Measurements from ENCODE around the gene GNAO1. TPM values are rescaled to one million over a fixed set of nuclear protein-coding genes. Genes with fewer than 3 reads are reported as not detected.

Gene GNAO1
- total and polyA plus RNA-seq, 9 of the 15 experiments (the other 6 are each of a cell fraction or from before 2014, with no cell fraction given), result 0.07 to 0.42 (median 0.08) TPM; not detected in 5

GRCh38 chr16:56312028-56312300 lies 120.7 kb downstream of the GNAO1 start (continued):
- TF ChIP-seq, protein P1, sequence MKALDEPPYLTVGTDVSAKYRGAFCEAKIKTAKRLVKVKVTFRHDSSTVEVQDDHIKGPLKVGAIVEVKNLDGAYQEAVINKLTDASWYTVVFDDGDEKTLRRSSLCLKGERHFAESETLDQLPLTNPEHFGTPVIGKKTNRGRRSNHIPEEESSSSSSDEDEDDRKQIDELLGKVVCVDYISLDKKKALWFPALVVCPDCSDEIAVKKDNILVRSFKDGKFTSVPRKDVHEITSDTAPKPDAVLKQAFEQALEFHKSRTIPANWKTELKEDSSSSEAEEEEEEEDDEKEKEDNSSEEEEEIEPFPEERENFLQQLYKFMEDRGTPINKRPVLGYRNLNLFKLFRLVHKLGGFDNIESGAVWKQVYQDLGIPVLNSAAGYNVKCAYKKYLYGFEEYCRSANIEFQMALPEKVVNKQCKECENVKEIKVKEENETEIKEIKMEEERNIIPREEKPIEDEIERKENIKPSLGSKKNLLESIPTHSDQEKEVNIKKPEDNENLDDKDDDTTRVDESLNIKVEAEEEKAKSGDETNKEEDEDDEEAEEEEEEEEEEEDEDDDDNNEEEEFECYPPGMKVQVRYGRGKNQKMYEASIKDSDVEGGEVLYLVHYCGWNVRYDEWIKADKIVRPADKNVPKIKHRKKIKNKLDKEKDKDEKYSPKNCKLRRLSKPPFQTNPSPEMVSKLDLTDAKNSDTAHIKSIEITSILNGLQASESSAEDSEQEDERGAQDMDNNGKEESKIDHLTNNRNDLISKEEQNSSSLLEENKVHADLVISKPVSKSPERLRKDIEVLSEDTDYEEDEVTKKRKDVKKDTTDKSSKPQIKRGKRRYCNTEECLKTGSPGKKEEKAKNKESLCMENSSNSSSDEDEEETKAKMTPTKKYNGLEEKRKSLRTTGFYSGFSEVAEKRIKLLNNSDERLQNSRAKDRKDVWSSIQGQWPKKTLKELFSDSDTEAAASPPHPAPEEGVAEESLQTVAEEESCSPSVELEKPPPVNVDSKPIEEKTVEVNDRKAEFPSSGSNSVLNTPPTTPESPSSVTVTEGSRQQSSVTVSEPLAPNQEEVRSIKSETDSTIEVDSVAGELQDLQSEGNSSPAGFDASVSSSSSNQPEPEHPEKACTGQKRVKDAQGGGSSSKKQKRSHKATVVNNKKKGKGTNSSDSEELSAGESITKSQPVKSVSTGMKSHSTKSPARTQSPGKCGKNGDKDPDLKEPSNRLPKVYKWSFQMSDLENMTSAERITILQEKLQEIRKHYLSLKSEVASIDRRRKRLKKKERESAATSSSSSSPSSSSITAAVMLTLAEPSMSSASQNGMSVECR (CRISPR knock-in tag; IDR thresholded peaks at IDR 0.05), result no peak
- TF ChIP-seq ZNF174 (CRISPR knock-in tag; IDR thresholded peaks at IDR 0.05), result no peak
- TF ChIP-seq, protein P2, sequence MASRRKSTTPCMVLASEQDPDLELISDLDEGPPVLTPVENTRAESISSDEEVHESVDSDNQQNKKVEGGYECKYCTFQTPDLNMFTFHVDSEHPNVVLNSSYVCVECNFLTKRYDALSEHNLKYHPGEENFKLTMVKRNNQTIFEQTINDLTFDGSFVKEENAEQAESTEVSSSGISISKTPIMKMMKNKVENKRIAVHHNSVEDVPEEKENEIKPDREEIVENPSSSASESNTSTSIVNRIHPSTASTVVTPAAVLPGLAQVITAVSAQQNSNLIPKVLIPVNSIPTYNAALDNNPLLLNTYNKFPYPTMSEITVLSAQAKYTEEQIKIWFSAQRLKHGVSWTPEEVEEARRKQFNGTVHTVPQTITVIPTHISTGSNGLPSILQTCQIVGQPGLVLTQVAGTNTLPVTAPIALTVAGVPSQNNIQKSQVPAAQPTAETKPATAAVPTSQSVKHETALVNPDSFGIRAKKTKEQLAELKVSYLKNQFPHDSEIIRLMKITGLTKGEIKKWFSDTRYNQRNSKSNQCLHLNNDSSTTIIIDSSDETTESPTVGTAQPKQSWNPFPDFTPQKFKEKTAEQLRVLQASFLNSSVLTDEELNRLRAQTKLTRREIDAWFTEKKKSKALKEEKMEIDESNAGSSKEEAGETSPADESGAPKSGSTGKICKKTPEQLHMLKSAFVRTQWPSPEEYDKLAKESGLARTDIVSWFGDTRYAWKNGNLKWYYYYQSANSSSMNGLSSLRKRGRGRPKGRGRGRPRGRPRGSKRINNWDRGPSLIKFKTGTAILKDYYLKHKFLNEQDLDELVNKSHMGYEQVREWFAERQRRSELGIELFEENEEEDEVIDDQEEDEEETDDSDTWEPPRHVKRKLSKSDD (conservative IDR thresholded peaks at IDR 0.05; ENCODE audit: low read length), result no peak

GRCh38 chr16:56312556-56312955 lies 121.3 kb downstream of the GNAO1 start:
- in situ Hi-C loops (cut with MboI), result loop anchor here (10.0 kb wide), 1 partner anchor 598 kb away; no protein-coding TSS in a partner anchor
- H3K79me2 ChIP-seq (ENCODE audit: control insufficient read depth, insufficient read depth, low read length), result no peaks in the 10 kb centered on the region
- peaks cover 3 to 52% of the 10 kb centered on the region in 2 experiments; a peak in 4 of 5 replicates for H3K27me3 ChIP-seq (ENCODE audit: control insufficient read depth in 2 of 2, insufficient read depth in 2 of 2, low read length in 2 of 2)
- no peak overlapping the region for H3K27ac ChIP-seq (ENCODE audit: extremely low read depth, low read depth, low read length)
- intact Hi-C loops (cut with micrococcal nuclease), result loop anchor here (10.0 kb wide), 1 partner anchor 108 kb away; no protein-coding TSS in a partner anchor
- ChIA-PET POLR2A (no interaction called here), CTCF (ENCODE audit: low intra/inter-chr PET ratio) (no interaction called here)
- FAIRE-seq (no peak), ATAC-seq (no peak), DNase-seq (ENCODE audit: extremely low read depth in 1 of 4, low spot score in 3 of 4) (no peak)
- no peak overlapping the region for H3K4me3 ChIP-seq
- H4K20me1 ChIP-seq (replicated peaks; ENCODE audit: control insufficient read depth, insufficient read depth, low read length), result no peaks in the 10 kb centered on the region
- H3K9me3 ChIP-seq (replicated peaks; ENCODE audit: control insufficient read depth, insufficient read depth, low read depth, low read length), result no peaks in the 10 kb centered on the region
- H3K9me1 ChIP-seq (ENCODE audit: control insufficient read depth, insufficient read depth, low read length), result no peaks in the 10 kb centered on the region
- 34% methylated on average over 7 of the region's 7 CpGs for WGBS (ENCODE audit: insufficient coverage, low coverage, missing lambda C conversion rate)
- no peak overlapping the region for H3K9ac ChIP-seq (ENCODE audit: insufficient read depth in 1 of 2, low read depth in 2 of 2, low read length in 2 of 2)
- H3K4me2 ChIP-seq (ENCODE audit: insufficient read depth, low read length), result no peak overlapping the region
- no peak overlapping the region for H2AFZ ChIP-seq (ENCODE audit: low read depth, low read length)
- H3K4me1 ChIP-seq (replicated peaks in 1 of 2; ENCODE audit: control insufficient read depth in 2 of 2, insufficient read depth in 2 of 2, low read length in 2 of 2), result peaks cover 0 to 8% of the 10 kb centered on the region in 2 experiments; a peak in 2 of 5 replicates
- no peaks in the 10 kb centered on the region for H3K36me3 ChIP-seq (ENCODE audit: control insufficient read depth, insufficient read depth, low read length)
- BruUV-seq (replicated peaks), result no TSS peak
- TF ChIP-seq ZNF277 (CRISPR knock-in tag; IDR thresholded peaks at IDR 0.05; ENCODE audit: borderline replicate concordance) (no peak), ZNF41 (CRISPR knock-in tag; conservative IDR thresholded peaks at IDR 0.05) (no peak), ETV5 (CRISPR knock-in tag; IDR thresholded peaks at IDR 0.05; ENCODE audit: low read depth) (no peak), GATA2 (CRISPR knock-in tag; IDR thresholded peaks at IDR 0.05) (no peak)
- TF ChIP-seq, protein P3, sequence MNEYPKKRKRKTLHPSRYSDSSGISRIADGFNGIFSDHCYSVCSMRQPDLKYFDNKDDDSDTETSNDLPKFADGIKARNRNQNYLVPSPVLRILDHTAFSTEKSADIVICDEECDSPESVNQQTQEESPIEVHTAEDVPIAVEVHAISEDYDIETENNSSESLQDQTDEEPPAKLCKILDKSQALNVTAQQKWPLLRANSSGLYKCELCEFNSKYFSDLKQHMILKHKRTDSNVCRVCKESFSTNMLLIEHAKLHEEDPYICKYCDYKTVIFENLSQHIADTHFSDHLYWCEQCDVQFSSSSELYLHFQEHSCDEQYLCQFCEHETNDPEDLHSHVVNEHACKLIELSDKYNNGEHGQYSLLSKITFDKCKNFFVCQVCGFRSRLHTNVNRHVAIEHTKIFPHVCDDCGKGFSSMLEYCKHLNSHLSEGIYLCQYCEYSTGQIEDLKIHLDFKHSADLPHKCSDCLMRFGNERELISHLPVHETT (CRISPR knock-in tag; conservative IDR thresholded peaks at IDR 0.05 in 1 of 2, IDR thresholded peaks at IDR 0.05 in 1 of 2), result no peak
- TF ChIP-seq, protein P4, sequence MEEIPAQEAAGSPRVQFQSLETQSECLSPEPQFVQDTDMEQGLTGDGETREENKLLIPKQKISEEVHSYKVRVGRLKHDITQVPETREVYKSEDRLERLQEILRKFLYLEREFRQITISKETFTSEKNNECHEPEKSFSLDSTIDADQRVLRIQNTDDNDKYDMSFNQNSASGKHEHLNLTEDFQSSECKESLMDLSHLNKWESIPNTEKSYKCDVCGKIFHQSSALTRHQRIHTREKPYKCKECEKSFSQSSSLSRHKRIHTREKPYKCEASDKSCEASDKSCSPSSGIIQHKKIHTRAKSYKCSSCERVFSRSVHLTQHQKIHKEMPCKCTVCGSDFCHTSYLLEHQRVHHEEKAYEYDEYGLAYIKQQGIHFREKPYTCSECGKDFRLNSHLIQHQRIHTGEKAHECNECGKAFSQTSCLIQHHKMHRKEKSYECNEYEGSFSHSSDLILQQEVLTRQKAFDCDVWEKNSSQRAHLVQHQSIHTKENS (CRISPR knock-in tag; IDR thresholded peaks at IDR 0.05), result no peak
